PFSK-1 (cell line): ENCODE data around the gene NUB1.

Experiments used
- POLR2AphosphoS5 ChIP-seq: IDR thresholded peaks from 2 replicates; pipeline ENCODE4 v1.6.1; 2012; ENCODE audit warnings: low read depth, mild to moderate bottlenecking, control low read depth, low read length, moderate library complexity
- REST ChIP-seq, 2 experiments: IDR thresholded peaks; 2 replicates each; pipeline versions ENCODE4 v1.6.1 to v1.8.0; 2011 to 2012; ENCODE audit warnings: low read depth in 2 of 2, low read length in 2 of 2, control low read depth in 1 of 2, inconsistent platforms in 1 of 2, mild to moderate bottlenecking in 1 of 2, moderate library complexity in 1 of 2; ENCODE audit not compliant: insufficient read depth in 1 of 2

GRCh38 chr7:151399305-151399601, 57.6 kb downstream of the NUB1 start:
- TF ChIP-seq POLR2AphosphoS5 (no peak), REST (IDR thresholded peaks at IDR 0.05; ENCODE audit: insufficient read depth in 1 of 2, low read depth in 2 of 2, low read length in 2 of 2) (no peak)
